ENCODE measurements around the gene PNRC1.
"Not testable (repeated sequence)": the region's sequence is repeated elsewhere in the genome, so short reads cannot be mapped to it uniquely, and the experiment has no call there.

The PNRC1 gene

GRCh38 chr6:89110284-89110683 lies 29.7 kb downstream of the PNRC1 start:
- no peak for DNase-seq (ENCODE audit: low read depth)

- no peak for DNase-seq (ENCODE audit: low read depth)
These were observed 31.4 kb downstream of the PNRC1 start for GRCh38 chr6:89111933-89112332.

GRCh38 chr6:89116702-89117101 lies 36.2 kb downstream of the PNRC1 start:
- no peak for DNase-seq (ENCODE audit: low read depth)

- peak; percentile 15 for DNase-seq (ENCODE audit: low read depth)
These were observed 36.9 kb downstream of the PNRC1 start, which contains the start of gene SRSF12 for GRCh38 chr6:89117211-89118108. Gene SRSF12 (minus strand): TSS chr6:89118071. CDS start chr6:89117887, 184 bp downstream.

GRCh38 chr6:89118931-89119330 lies 38.4 kb downstream of the PNRC1 start:
- no peak for DNase-seq (ENCODE audit: low read depth)

- no peak for DNase-seq (ENCODE audit: low read depth)
These were observed 39.8 kb downstream of the PNRC1 start for GRCh38 chr6:89120371-89120770.

GRCh38 chr6:89121934-89122333 lies 41.4 kb downstream of the PNRC1 start:
- DNase-seq (ENCODE audit: low read depth): no peak

- DNase-seq (ENCODE audit: low read depth): no peak
These were observed 42.1 kb downstream of the PNRC1 start for GRCh38 chr6:89122625-89123024.

GRCh38 chr6:89128256-89128671 lies 47.7 kb downstream of the PNRC1 start:
- not testable (repeated sequence) for DNase-seq (ENCODE audit: low read depth)

GRCh38 chr6:89131599-89131998 lies 51.0 kb downstream of the PNRC1 start:
- DNase-seq (ENCODE audit: low read depth): no peak

- DNase-seq (ENCODE audit: low read depth): no peak
These were observed 51.5 kb downstream of the PNRC1 start for GRCh38 chr6:89132057-89132456.

- no peak for DNase-seq (ENCODE audit: low read depth)
These were observed 53.4 kb downstream of the PNRC1 start for GRCh38 chr6:89133981-89134380.

- no peak for DNase-seq (ENCODE audit: low read depth)
These were observed 54.2 kb downstream of the PNRC1 start for GRCh38 chr6:89134723-89135122.

Measured in stimulated activated CD8-positive, alpha-beta memory T cell treated with anti-CD3 and anti-CD28 coated beads, Interleukin-7, amount 100 ng/mL, for 24 hours (primary cell).